Stimulated activated CD4-positive, alpha-beta T cell treated with anti-CD3 and anti-CD28 coated beads, Interleukin-2, amount 100 ng/mL, for 48 hours (primary cell): ENCODE measurements around the gene PTPRK.
"Not testable (repeated sequence)": the region's sequence is repeated elsewhere in the genome, so short reads cannot be mapped to it uniquely, and the experiment has no call there.

Source experiments
- DNase-seq, 2 donors: peaks; one replicate each; pipeline ENCODE4 v3.0.0-alpha.2; 2020

Gene PTPRK

GRCh38 chr6:127996925-127997324 is 523.5 kb downstream of the PTPRK start:
- no peak for DNase-seq

DNA sequence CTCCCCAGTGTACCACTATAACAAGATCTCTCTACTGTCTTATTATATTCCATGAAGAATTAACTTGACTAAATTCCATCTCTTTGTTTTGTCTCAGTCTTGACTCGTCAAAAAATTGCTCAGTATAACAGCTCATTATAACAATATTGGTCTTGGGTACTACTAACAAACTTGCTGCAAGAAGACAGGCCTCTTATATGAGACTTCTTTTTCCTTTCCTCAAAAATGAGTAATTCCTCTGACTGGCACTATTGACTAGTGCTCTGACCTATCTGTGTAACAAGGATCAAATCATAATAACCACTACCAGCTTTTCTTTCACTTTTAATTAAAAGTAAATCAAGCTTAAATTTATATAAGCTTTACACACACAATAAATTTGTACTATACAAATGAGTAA is 528.3 kb downstream of the PTPRK start:
- DNase-seq, result no peak

DNA sequence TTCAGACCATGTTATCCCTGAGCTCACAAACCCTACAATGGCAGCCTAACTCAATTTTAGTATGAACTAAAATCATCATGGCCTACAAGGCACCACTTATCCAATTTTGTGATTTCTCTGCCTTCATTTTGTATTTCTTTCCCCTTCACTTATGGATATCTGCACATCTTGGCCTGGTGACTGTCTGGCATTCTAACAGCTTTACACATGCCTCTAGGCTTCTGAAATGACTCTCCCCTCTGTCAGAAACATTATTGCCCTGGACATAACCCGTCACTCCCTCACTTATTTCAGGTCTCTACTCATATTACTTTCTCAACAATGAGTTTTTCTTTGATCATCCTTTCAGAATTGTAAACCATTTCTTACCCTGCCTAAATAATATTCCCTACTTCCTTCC is 530.3 kb downstream of the PTPRK start:
- no peak for DNase-seq

- no peak for DNase-seq
These were observed 539.4 kb downstream of the PTPRK start for GRCh38 chr6:127980996-127981395.

DNA sequence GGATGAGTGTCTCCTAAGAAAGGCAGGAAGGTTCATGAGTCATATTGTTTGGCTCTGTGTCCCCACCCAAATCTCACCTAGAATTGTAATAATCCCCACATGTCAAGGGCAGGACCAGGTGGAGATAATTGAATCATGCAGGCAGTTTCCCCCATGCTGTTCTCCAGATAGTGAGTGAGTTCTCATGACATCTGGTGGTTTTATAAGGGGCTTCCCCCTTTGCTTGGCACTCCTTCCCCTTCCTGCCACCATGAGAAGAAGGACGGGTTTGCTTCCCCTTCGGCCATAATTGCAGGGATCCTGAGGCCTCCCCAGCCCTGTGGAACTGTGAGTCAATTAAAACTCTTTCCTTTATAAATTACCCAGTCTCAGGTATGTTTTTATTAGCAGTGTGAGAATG is 542.2 kb downstream of the PTPRK start:
- not testable (repeated sequence) for DNase-seq

DNA sequence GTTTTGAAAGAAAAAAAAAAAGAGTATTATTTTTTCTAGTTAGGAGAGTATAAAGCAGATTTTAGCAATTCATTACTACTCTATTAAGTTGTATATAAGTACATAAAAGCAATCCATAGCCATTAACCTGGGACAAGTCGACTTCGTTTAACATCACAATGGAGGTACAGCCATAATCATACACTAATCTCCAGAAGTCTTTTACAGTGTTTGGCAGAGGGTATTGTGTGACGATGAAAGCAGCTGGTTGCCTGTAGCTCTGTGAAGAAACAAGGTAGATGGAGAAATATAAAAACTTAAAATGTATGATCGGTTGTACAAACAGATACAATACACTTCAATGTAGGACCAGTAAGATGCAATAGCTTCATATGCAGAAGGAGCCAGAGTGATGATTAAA is 543.6 kb downstream of the PTPRK start:
- no peak for DNase-seq

DNA sequence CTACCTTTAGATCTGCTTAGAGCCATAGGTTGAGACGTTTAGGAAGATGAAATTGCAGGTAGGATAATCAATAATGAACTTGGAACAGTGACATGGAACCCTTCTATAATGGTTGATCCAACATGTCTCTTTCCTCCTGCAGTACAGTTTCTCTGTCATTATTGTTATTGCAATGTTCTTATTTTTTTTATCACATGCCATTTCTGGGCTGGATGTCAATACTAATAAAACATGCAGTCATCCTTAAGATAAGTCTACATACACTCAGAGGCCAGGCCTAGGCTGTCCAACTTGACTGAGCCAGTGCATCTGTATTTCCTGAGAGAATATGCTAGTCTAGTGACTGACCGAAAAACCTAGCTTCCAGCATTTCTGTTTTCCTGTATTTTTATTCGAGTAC is 544.3 kb downstream of the PTPRK start:
- no peak for DNase-seq

- peak in 1 of 2 donors; percentile 22 for DNase-seq
These were observed 547.6 kb downstream of the PTPRK start for GRCh38 chr6:127972815-127973214.

GRCh38 chr6:127971945-127972391 is 548.4 kb downstream of the PTPRK start:
- peak; percentile 18 to 23 for DNase-seq

DNA sequence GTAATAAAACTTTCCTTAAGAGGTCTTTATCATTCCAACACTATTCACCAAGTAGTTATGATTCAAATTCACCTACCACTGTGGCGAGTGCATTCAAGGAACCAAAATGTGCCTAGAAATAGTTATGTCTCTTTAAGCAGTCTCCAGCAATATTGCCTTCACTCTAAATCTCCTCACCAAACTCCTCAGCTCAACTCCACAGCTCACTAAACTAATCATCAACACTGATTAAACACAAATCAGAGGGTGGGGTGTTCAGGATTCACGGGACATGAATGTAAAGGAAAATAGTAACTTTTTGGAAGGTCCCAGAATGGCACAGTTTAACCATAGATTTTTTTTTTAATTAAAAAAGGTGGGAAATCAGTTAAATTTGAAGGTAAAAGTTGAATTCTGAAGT is 549.0 kb downstream of the PTPRK start:
- DNase-seq, result no peak

DNA sequence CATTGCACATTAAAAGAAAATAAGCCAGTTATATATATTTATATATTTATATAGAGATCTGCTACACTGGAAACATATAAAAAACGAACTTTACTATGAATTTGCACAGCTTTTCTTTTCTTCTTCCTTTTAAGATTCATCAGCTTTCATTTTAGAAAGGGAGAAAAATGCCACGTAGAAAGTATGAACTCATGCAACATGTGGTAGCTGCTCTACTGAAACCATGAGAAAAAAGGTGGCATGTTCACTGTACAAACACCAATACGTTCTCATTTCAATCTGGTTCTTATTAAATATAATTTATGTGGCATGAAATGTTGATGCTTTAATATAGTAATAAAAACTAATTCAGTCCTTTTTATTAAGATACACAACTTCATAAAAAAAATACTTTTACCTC is 550.7 kb downstream of the PTPRK start:
- DNase-seq, result no peak

DNA sequence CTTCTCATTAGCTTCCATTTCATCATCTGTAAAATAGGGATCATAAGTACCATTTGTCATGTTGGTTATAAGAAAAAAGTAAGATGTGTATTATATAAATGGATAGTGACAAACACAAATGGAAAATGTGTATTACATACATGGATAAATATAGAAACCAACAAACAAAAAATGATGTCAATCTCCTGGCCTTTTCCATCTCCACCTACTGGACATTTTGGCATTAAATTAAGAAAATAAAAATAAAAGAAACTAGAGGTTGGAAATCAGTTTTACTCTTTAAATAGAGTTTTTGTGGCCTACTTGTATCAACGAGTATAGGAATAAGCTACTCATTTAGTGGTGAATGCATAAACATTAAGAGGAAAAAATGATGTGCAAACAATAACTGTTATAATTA is 552.0 kb downstream of the PTPRK start:
- no peak for DNase-seq

GRCh38 chr6:127967708-127968107 is 552.7 kb downstream of the PTPRK start:
- DNase-seq, result no peak

- DNase-seq, result no peak
These were observed 553.8 kb downstream of the PTPRK start for GRCh38 chr6:127966616-127967015.

DNA sequence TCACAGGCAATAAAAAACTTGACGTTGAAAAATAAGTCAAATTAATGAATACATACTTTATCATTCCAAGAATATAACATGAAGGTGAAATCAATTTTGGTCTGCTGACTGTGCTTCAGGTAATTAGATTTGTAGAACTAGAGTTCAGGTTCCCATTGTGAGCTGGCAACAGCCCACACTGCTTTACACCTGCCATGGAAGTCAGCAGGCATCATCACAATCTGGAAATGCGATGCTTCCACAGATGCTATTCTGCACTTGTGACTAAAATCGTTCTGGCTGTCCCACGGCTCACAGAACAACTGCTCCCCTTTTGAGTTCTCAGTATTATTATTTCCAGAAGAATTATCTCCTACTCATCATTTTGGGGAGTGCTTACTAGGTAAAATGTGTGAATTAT is 556.9 kb downstream of the PTPRK start:
- no peak for DNase-seq

DNA sequence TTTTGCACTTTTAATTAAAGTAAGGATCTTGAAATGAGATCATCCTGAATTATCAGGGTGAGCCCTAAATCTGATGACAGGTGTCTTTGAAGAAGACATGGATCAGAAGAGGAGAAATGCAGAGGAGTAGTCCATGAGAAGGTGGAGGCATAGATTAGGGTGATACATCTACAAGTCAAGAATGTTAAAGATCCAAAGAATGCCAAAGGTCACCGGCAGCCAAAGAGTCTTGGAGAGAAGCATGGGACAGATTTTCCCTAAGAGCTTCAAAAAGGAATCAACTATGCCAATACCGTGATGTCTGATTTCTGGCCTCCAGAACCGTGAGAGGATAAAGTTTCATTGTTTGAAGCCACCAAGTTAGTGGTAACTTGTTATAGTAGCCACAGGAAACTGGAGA is 560.5 kb downstream of the PTPRK start:
- DNase-seq, result no peak

DNA sequence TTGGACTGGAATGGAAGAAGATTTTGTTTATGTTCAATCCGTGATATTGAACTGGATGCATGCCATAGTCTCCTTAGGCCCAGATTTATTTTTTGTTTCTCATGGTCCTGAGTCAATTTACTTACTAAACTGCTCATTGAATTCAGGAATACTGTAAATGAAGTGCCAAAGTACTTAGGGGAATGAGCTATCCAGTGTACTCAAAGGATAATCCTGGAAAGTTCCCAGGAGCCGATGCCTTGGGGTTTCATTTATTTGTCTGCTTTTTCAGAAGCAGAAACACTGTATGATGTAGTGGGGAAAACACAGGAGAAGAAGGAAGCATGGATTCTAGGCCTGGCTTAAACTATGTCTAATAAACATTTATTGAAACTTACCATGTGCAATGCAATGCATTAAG is 563.4 kb downstream of the PTPRK start:
- DNase-seq, result no peak

DNA sequence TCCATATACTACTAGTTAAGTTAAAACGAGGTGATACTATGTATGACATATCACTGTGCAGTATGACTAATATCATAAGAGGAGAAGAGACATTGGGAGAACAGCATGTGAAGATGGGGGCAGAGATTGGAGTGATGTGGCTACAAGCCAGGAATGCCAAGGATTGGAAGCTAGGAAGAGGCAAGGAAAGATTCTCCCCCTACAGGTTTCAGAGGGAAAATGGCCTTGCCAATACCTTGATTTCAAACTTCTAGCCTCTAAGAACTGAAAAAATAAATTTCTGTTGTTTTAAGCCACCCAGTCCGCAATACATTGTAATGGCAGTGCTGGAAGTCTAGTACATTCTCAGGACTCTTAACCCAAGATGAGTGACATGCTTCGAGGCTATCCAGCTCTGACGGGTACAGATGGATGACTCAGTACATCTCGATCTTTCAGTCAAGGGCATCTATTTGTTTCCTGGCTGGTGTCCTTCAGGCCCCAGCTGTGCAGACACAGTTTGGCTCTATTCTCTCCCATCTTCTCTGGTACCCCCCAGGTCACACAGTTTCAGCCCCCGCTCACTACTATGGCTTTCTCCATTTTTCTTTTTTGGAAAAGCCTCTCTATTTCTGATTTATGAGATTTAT is 564.0 kb downstream of the PTPRK start:
- no peak for DNase-seq

GRCh38 chr6:127954082-127954481 is 566.3 kb downstream of the PTPRK start:
- DNase-seq, result no peak

DNA sequence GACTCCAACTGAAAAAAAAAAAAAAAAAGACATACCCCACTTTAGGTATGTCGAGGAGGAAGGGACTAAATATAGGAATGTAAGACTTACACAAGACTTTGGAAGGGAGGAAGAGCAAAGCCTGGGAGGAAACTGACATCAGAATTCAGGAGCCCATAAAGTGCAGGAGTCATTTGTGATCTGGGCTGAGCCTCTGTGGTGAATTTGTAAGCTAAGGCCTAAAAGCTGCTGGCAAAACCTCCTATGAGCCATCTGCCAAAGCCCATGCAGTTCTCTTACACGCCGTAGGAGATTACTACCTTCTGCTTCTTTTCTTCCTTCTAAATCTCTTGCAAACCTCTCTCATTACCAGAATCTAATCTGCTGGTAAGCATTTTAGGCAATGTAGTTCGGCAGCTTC is 567.6 kb downstream of the PTPRK start:
- no peak for DNase-seq

- DNase-seq, result no peak
These were observed 568.2 kb downstream of the PTPRK start for GRCh38 chr6:127952176-127952575.

DNA sequence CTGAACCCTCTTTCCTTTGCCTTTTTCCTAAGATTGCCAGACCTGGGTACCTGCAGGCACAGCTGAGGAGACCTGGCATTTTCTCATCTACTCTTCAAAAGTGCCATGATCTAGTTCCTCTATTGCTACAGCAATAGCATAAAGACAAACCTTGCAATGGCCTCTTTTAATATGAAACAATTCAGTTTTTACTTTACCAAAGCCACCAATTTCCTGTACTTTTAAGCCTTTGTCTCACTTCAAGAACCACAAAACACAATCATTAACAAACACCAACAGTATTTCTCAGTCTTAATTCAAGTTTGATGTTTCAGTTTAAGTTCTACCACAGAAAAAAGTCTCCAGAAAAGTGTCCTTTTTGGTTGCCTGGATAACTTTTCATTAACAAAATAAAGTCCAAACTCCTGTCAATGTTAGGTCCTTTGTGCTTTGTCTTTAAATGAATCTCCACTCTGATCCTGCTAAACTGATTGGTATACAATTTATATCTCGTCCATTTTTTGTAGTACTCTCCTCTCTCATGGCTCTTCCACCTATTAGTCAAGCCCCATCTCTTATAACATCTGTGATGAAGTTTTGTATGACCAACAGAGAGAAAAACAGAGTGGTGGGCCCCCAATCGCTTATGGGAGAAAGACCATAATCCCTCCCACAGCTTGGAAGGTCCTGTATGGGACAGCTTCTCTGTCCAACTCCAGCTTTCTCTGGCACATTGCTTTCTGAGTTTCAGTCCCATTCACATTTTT is 569.1 kb downstream of the PTPRK start:
- no peak for DNase-seq

DNA sequence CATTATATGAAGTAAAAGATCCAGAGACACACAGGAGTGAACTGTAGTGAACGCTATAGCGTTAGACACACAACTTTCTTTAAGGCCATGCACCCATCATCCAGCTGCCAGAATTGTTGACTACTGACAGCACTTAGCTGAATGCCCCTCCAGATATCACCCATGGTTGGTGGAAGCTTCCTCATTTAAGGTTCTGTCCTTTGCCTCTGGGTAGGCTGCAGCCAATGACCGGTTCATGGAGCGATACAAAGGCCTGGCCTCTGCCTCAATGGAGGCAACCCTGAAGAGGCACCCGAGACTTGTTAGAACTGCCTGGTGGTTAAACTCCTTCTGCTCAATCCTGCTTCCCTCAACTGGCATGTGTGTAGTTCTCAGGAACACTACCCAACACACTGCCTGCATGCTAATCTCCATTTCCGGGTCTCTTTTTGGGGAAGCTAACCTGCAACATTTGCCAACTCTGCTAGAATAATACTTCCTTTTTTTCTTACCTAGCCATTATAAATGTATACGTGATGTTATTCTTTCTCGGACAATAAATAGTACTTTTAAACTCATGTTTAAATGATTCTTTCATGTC is 569.7 kb downstream of the PTPRK start:
- DNase-seq, result no peak

DNA sequence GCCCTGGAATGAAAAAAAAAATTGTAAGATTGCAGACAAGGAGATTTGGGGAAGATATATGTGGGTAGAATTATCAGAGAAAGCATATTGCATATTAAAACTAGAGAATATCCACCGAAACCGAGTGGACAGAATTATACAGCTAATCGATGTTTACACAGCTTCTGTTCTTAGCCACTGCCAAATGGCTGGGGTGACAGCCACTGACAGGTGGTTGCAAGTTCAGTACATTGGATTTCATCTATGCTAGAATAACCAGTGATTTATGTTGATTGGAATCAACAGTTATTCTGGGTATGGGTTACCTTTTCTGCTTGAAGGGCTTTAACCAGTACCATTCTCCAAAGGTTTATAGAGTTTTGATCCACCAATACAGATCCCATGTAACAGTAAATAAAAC is 571.1 kb downstream of the PTPRK start:
- no peak for DNase-seq
